Stomach (tissue), 9 donors: ENCODE data around the gene NFIC. TPM values are rescaled to one million over a fixed set of nuclear protein-coding genes. Genes with fewer than 3 reads are reported as not detected.

Source experiments
- DNase-seq, 2 donors: peaks; one replicate each; pipeline versions ENCODE4 v3.0.0 to v3.0.0-alpha.2; 2013 to 2019
- H3K27ac ChIP-seq, 5 donors: fragments of 200-600 bp in 4 of 5; sonication (generic) in 4 of 5; one replicate each; pipeline ENCODE4 v1.5.1; 2013 to 2019; ENCODE audit warnings: mild to moderate bottlenecking in 1 of 5, moderate library complexity in 1 of 5
- H3K27me3 ChIP-seq, 3 donors: fragments of 200-600 bp; sonication (generic); one replicate each; pipeline ENCODE4 v1.5.1; 2017 to 2019; ENCODE audit warnings: mixed run types in 1 of 3
- H3K36me3 ChIP-seq, 4 donors: fragments of 200-600 bp; sonication (generic); 1 replicate in 3 of 4; 2 replicates in 1 of 4; pipeline ENCODE4 v1.5.1; 2016 to 2019
- H3K4me1 ChIP-seq, 4 donors: fragments of 200-600 bp; sonication (generic); one replicate each; pipeline ENCODE4 v1.5.1; 2016 to 2019
- H3K4me3 ChIP-seq, 4 donors: fragments of 200-600 bp; sonication (generic) in 3 of 4; one replicate each; pipeline ENCODE4 v1.5.1; 2016 to 2019; ENCODE audit warnings: mild to moderate bottlenecking in 1 of 4
- H3K9me3 ChIP-seq, 4 donors: fragments of 200-600 bp; sonication (generic); one replicate each; pipeline ENCODE4 v1.5.1; 2016 to 2019
- CTCF ChIP-seq, 7 experiments: fragments of 450-650 bp in 4 of 7; fragments of 200-600 bp in 3 of 7; sonication (generic) in 3 of 7; IDR thresholded peaks; one replicate each; pipeline ENCODE4 v1.5.1; 2016 to 2019; ENCODE audit warnings: antibody characterized with exemption in 7 of 7, control low read depth in 2 of 7, mild to moderate bottlenecking in 1 of 7
- EP300 ChIP-seq: sonication (generic); formaldehyde crosslinking; IDR thresholded peaks from one replicate; pipeline ENCODE4 v1.6.1; 2017; ENCODE audit warnings: antibody characterized with exemption
- POLR2A ChIP-seq, 4 donors: fragments of 450-650 bp; IDR thresholded peaks; one replicate each; pipeline ENCODE4 v1.6.1; 2016; ENCODE audit warnings: antibody characterized with exemption in 4 of 4, control low read depth in 2 of 4, mild to moderate bottlenecking in 1 of 4, moderate library complexity in 1 of 4
- POLR2AphosphoS5 ChIP-seq, 3 donors: sonication (generic); formaldehyde crosslinking; IDR thresholded peaks; one replicate each; pipeline ENCODE4 v1.6.1; 2016; ENCODE audit warnings: antibody characterized with exemption in 3 of 3
- WGBS, 5 donors: extraction: QIAGEN DNeasy Blood & Tissue Kit in 3 of 5; methylation state at CpG; one replicate each; pipeline versions ENCODE4 v1.1.5 to v1.1.7; 2013 to 2018; 5-methylcytosine and 5-hydroxymethylcytosine counted together
- intact Hi-C: fragments of 100-400 bp; cut with DNase I; formaldehyde crosslinking; loops from one replicate; pipeline ENCODE4 v1.15.1; 2023; ENCODE audit warnings: low total_unique reads
- polyA plus RNA-seq, 3 donors: library from polyadenylated mRNA; stranded (reverse); fragments of 200-250 nt; gene quantifications; one replicate each; pipeline ENCODE4 v1.2.3, GENCODE V29; 2013
- total RNA-seq, 5 donors: library from RNA; depleted of rRNA; stranded (reverse); fragments of >200 nt; gene quantifications; one replicate each; pipeline versions ENCODE4 v1.1.0 to v1.2.3, GENCODE V29; 2014 to 2016
- donor health status: healthy with polysubstance abuse.
- donor health status: Bipolar disorder and iron deficiency.
- donor health status: healthy.

Gene NFIC
- total and polyA plus RNA-seq, 8 donors = 16.7 to 251 (median 47.8) TPM

- Histone ChIP-seq H3K27me3 (no peaks in the 10 kb centered on the region), H3K9me3 (no peaks in the 10 kb centered on the region), H3K4me1 (peaks cover 53 to 95% (median 76%) of the 10 kb centered on the region in 4 donors), H3K4me3 (peak overlapping the region in 3 of 4 donors; percentile 9 to 23 (median 13)), H3K27ac (peak overlapping the region; percentile 44 to 100 (median 98)), H3K36me3 (peaks cover 0 to 37% (median 30%) of the 10 kb centered on the region in 4 donors)
- peak; percentile 45 to 47 for DNase-seq
- peak; percentile 60 to 93 (median 86) for TF ChIP-seq POLR2AphosphoS5 (IDR thresholded peaks at IDR 0.05)
- no peak for TF ChIP-seq POLR2A (IDR thresholded peaks at IDR 0.05)
- TF ChIP-seq EP300 = peak; percentile 100
- intact Hi-C loops = loop anchor here (10.0 kb wide), 1 partner anchor 45 kb away; the partner anchor contains the start of gene NFIC
- WGBS, 5 donors = 49 to 66% (median 54%) methylated on average over 28 to 30 of the region's 30 CpGs
Observed at GRCh38 chr19:3409346-3410064, 43.1 kb downstream of the NFIC start.

DNA sequence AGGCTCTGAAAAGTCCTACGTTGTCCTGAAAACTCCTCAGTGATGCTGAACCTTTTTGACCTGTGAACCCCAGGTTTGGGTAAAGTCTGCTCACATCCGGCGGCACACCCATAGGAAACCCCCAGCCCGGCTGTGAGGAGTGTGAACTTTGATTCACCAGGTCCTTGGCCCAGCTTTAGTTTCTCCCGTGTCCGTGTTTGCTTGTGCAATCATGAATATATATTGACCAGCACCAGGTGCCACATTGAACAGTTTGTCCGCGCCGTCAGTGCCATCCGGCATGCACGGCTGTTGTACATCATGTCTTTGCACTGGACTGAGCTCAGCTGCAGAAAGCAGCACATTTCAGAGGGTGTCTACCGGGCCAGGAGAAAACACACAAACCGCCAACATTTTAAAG is 45.3 kb downstream of the NFIC start:
- Histone ChIP-seq H3K27me3 (no peaks in the 10 kb centered on the region), H3K4me1 (peaks cover 37 to 88% (median 57%) of the 10 kb centered on the region in 4 donors), H3K27ac (peak overlapping the region; percentile 39 to 100 (median 64)), H3K36me3 (peaks cover 0 to 46% (median 33%) of the 10 kb centered on the region in 4 donors), H3K4me3 (no peak overlapping the region), H3K9me3 (no peaks in the 10 kb centered on the region)
- no peak for TF ChIP-seq POLR2A (IDR thresholded peaks at IDR 0.05)
- no peak for TF ChIP-seq CTCF (IDR thresholded peaks at IDR 0.05)
- TF ChIP-seq EP300 = peak; percentile 91
- peak in 2 of 3 donors; percentile 22 to 55 for TF ChIP-seq POLR2AphosphoS5 (IDR thresholded peaks at IDR 0.05)
- WGBS, 5 donors = 46 to 68% (median 51%) methylated on average over 12 to 13 of the region's 13 CpGs
- intact Hi-C loops = loop anchor here (10.0 kb wide), 1 partner anchor 47 kb away; the partner anchor contains the start of gene NFIC
- DNase-seq = peak in 1 of 2 donors; percentile 46

GRCh38 chr19:3412066-3412465 is 45.7 kb downstream of the NFIC start:
- Histone ChIP-seq H3K27ac (peak overlapping the region in 4 of 5 donors; percentile 48 to 100 (median 82)), H3K27me3 (no peaks in the 10 kb centered on the region), H3K36me3 (peaks cover 0 to 46% (median 33%) of the 10 kb centered on the region in 4 donors), H3K4me1 (peaks cover 33 to 83% (median 53%) of the 10 kb centered on the region in 4 donors), H3K9me3 (no peaks in the 10 kb centered on the region), H3K4me3 (no peak overlapping the region)
- no peak for TF ChIP-seq POLR2A (IDR thresholded peaks at IDR 0.05)
- no peak for TF ChIP-seq POLR2AphosphoS5 (IDR thresholded peaks at IDR 0.05)
- TF ChIP-seq EP300 = no peak
- no peak for TF ChIP-seq CTCF (IDR thresholded peaks at IDR 0.05)
- intact Hi-C loops = loop anchor here (10.0 kb wide), 1 partner anchor 47 kb away; the partner anchor contains the start of gene NFIC
- no peak for DNase-seq
- 69 to 83% (median 80%) methylated on average over 4 of the region's 4 CpGs for WGBS, 5 donors

DNA sequence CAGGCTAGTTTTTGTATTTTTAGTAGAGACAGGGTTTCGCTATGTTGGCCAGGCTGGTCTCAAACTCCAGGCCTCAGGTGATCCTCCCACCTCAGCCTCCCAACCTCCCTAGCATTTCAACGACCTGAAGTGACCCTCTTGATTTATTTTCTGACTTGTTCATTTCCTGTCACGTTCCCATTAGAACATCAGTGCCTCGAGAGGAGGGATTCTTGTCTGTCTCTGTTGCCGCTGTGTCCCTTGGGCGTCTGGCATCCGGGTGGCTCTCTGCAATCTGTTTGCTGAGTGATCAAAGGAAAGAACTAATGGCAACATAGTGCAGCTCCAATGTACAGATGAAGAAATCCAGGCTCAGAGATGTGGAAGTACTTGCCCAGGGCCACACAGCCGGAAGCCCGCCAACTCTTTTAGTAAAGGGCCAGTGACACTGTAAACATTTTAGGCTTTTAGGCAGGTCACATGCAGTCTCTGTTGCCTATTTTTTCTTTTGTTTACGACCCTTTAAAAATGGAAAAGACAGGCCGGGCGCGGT is 47.5 kb downstream of the NFIC start:
- TF ChIP-seq POLR2AphosphoS5 (IDR thresholded peaks at IDR 0.05) = no peak
- TF ChIP-seq EP300 = no peak
- TF ChIP-seq CTCF (IDR thresholded peaks at IDR 0.05) = no peak
- no peak for TF ChIP-seq POLR2A (IDR thresholded peaks at IDR 0.05)
- Histone ChIP-seq H3K4me1 (peaks cover 15 to 71% (median 37%) of the 10 kb centered on the region in 4 donors), H3K27ac (peak overlapping the region; percentile 21 to 100 (median 64)), H3K36me3 (peaks cover 0 to 54% (median 38%) of the 10 kb centered on the region in 4 donors), H3K4me3 (no peak overlapping the region), H3K9me3 (no peaks in the 10 kb centered on the region), H3K27me3 (no peaks in the 10 kb centered on the region)
- WGBS, 5 donors = 58 to 68% (median 65%) methylated on average over 13 of the region's 13 CpGs
- DNase-seq = no peak
- intact Hi-C loops = loop anchor here (10.0 kb wide), 1 partner anchor 49 kb away; the partner anchor contains the start of gene NFIC
